GM12878 (cell line): ENCODE measurements around the gene LTN1. TPM values are rescaled to one million over a fixed set of nuclear protein-coding genes. Genes with fewer than 3 reads are reported as not detected.

Experiments used
- ATAC-seq: fragments of 200-7000 bp; cut with Tn5 transposase; 3 replicates; pipeline ENCODE4 v1.9.1; 2020; ENCODE audit warnings: mild to moderate bottlenecking, moderate library complexity
- BruUV-seq: library from RNA; stranded (reverse); fragments of 400-500 nt; replicated peaks from 2 replicates; lab custom pipeline; 2021; lab: Mats Ljungman, UMichigan
- CTCF ChIA-PET: fragments of 300-600 bp; sonication (Branson Sonifier 250); formaldehyde crosslinking; extraction: SDS; loops from one replicate; lab custom pipeline; 2021; ENCODE audit warnings: inconsistent platforms; lab: Yijun Ruan, JAX
- POLR2A ChIA-PET: fragments of 350-600 bp; formaldehyde crosslinking; extraction: SDS; loops from one replicate; lab custom pipeline; 2021; ENCODE audit warnings: inconsistent platforms; lab: Charles Lee
- RAD21 ChIA-PET: fragments of 300-600 bp; sonication (Branson Sonifier 250); formaldehyde crosslinking; loops from one replicate; lab custom pipeline; 2023; ENCODE audit warnings: antibody characterized with exemption; ENCODE audit not compliant: unreplicated experiment; lab: Charles Lee
- SMC1A ChIA-PET: fragments of 300-600 bp; sonication (Branson Sonifier 250); formaldehyde crosslinking; loops from one replicate; lab custom pipeline; 2023; ENCODE audit not compliant: unreplicated experiment, uncharacterized antibody; lab: Charles Lee
- DNase-seq: peaks from one replicate; pipeline ENCODE4 v3.0.0-alpha.2; 2011; ENCODE audit warnings: low read depth, low spot score
- FAIRE-seq: peaks from 3 replicates; lab custom pipeline; 2011; peaks lifted over from hg19 to GRCh38; lab: Jason Lieb, UNC
- H2AFZ ChIP-seq: 2 replicates; pipeline ENCODE4 v1.6.0; 2011; ENCODE audit warnings: low read depth, low read length, control low read depth; ENCODE audit not compliant: control insufficient read depth
- H3K27ac ChIP-seq: 2 replicates; pipeline ENCODE4 v1.5.1; 2011; ENCODE audit warnings: control low read depth; ENCODE audit not compliant: control insufficient read depth, insufficient read depth
- H3K27me3 ChIP-seq, 2 experiments: replicated peaks in 1 of 2; 2 replicates each; pipeline versions ENCODE4 v1.6.0 to v1.6.1; 2011; ENCODE audit warnings: low read length in 1 of 2; ENCODE audit not compliant: control insufficient read depth in 2 of 2, insufficient read depth in 2 of 2
- H3K36me3 ChIP-seq, 2 experiments: 2 replicates each; pipeline ENCODE4 v1.5.1; 2011; ENCODE audit warnings: low read length in 1 of 2; ENCODE audit not compliant: control insufficient read depth in 2 of 2, insufficient read depth in 2 of 2
- H3K4me1 ChIP-seq: 2 replicates; pipeline ENCODE4 v1.6.1; 2011; ENCODE audit warnings: mild to moderate bottlenecking, low read length, moderate library complexity, mixed read lengths; ENCODE audit not compliant: control insufficient read depth, insufficient read depth
- H3K4me2 ChIP-seq: 2 replicates; pipeline ENCODE4 v1.6.0; 2011; ENCODE audit warnings: control low read depth; ENCODE audit not compliant: control insufficient read depth, insufficient read depth
- H3K4me3 ChIP-seq: fragments of 200-600 bp; sonication (generic); 2 replicates; pipeline ENCODE4 v1.5.1; 2016
- H3K79me2 ChIP-seq: 2 replicates; pipeline ENCODE4 v1.6.0; 2011; ENCODE audit warnings: low read length; ENCODE audit not compliant: control insufficient read depth, insufficient read depth
- H3K9ac ChIP-seq: 2 replicates; pipeline ENCODE4 v1.8.0; 2011; ENCODE audit warnings: low read length, control low read depth, mixed read lengths; ENCODE audit not compliant: control insufficient read depth, insufficient read depth
- H3K9me3 ChIP-seq: replicated peaks from 3 replicates; pipeline ENCODE4 v1.5.1; 2011; ENCODE audit warnings: mild to moderate bottlenecking, low read length; ENCODE audit not compliant: control insufficient read depth, insufficient read depth
- H4K20me1 ChIP-seq: 2 replicates; pipeline ENCODE4 v1.6.0; 2011; ENCODE audit not compliant: control insufficient read depth, insufficient read depth
- NFIC ChIP-seq: IDR thresholded peaks from 2 replicates; pipeline ENCODE4 v1.6.1; 2012; ENCODE audit warnings: low read depth, mild to moderate bottlenecking, inconsistent platforms, low read length, moderate library complexity
- TCF3 ChIP-seq: IDR thresholded peaks from 2 replicates; pipeline ENCODE4 v1.6.1; 2012; ENCODE audit warnings: low read depth, mild to moderate bottlenecking, low read length, borderline replicate concordance; ENCODE audit not compliant: insufficient read depth
- WGBS: methylation state at CpG from one replicate; pipeline ENCODE4 v1.1.6; 2016; ENCODE audit warnings: low lambda C conversion rate; ENCODE audit not compliant: insufficient replicate concordance, insufficient coverage; ENCODE audit errors: missing lambda C conversion rate; 5-methylcytosine and 5-hydroxymethylcytosine counted together
- in situ Hi-C: fragments of 300-500 bp; cut with MboI; formaldehyde crosslinking; loops from 9 replicates; pipeline ENCODE4 v1.14.3; 2018; ENCODE audit warnings: mixed read lengths
- intact Hi-C: fragments of 100-400 bp; cut with micrococcal nuclease; formaldehyde crosslinking; loops from one replicate; pipeline ENCODE4 v1.14.2; 2022; ENCODE audit not compliant: unreplicated experiment
- polyA plus RNA-seq, 11 experiments: library from polyadenylated mRNA; depleted of rRNA in 4 of 11; unstranded in 6 of 11; stranded (reverse) in 5 of 11; fragments of >200 nt; fragmentation: Nextera tagmentation in 4 of 11; fragmentation: Illumina TruSeq in 1 of 11; extraction: Ambion mirVana in 4 of 11; extraction: Trizol in 1 of 11; gene quantifications; 1 replicate in 1 of 11; 2 replicates in 10 of 11; pipeline versions ENCODE4 v1.2.1 to v1.2.3, GENCODE V29; 2011 to 2016; ENCODE audit warnings: inconsistent platforms in 2 of 11, missing spikeins in 2 of 11, low read depth in 1 of 11
- total RNA-seq, 4 experiments: library from RNA; depleted of rRNA in 3 of 4; stranded (reverse); fragments of >200 nt in 3 of 4; fragmentation: Illumina TruSeq in 1 of 4; extraction: Trizol in 1 of 4; gene quantifications; 2 replicates each; pipeline versions ENCODE4 v1.2.1 to v1.2.3, GENCODE V29; 2013 to 2021
- TF ChIP-seq, protein P1 (sequence below): fragments of 450-650 bp; formaldehyde crosslinking; IDR thresholded peaks from 2 replicates; pipeline ENCODE4 v1.4.0; 2022; ENCODE audit warnings: mild to moderate bottlenecking, moderate library complexity

The LTN1 gene
- total and polyA plus RNA-seq, 10 of the 15 experiments (the other 5 are each of a cell fraction or from before 2014, with no cell fraction given) = 3.5 to 17.3 (median 12.3) TPM

DNA sequence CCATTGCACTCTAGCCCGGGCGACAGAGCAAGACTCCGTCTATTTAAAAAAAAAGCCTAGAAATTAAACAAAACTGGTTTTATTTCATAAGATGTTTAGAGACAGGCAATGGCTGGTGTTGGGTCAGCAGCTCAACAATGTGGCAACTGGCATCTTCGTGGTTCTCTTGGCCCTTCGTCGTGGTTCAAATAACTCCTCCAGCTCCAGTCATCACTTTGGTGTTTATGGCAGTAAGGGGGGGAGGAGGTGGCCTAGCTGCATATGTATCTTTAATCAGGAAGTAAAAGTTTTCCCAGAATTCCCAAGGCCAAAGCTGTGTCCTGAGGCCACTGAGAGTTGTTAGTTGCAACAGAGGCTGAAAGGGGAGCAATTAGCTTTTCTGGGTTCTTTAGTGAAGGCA is 13.0 kb upstream of the LTN1 start:
- Histone ChIP-seq H3K79me2 (peaks cover 8% of the 10 kb centered on the region), H3K36me3 (peaks cover 0 to 9% of the 10 kb centered on the region in 2 experiments; a peak in 1 of 4 replicates), H3K4me3 (no peak overlapping the region), H3K9ac (no peak overlapping the region), H3K4me1 (peaks cover 3% of the 10 kb centered on the region), H4K20me1 (no peaks in the 10 kb centered on the region)
- 97% methylated on average over 6 of the region's 6 CpGs for WGBS
- CTCF ChIA-PET = no interaction called here
- in situ Hi-C loops = no loop called here
- ATAC-seq (no peak), FAIRE-seq (no peak)
- TF ChIP-seq TCF3 = no peak
- TF ChIP-seq, protein P1, sequence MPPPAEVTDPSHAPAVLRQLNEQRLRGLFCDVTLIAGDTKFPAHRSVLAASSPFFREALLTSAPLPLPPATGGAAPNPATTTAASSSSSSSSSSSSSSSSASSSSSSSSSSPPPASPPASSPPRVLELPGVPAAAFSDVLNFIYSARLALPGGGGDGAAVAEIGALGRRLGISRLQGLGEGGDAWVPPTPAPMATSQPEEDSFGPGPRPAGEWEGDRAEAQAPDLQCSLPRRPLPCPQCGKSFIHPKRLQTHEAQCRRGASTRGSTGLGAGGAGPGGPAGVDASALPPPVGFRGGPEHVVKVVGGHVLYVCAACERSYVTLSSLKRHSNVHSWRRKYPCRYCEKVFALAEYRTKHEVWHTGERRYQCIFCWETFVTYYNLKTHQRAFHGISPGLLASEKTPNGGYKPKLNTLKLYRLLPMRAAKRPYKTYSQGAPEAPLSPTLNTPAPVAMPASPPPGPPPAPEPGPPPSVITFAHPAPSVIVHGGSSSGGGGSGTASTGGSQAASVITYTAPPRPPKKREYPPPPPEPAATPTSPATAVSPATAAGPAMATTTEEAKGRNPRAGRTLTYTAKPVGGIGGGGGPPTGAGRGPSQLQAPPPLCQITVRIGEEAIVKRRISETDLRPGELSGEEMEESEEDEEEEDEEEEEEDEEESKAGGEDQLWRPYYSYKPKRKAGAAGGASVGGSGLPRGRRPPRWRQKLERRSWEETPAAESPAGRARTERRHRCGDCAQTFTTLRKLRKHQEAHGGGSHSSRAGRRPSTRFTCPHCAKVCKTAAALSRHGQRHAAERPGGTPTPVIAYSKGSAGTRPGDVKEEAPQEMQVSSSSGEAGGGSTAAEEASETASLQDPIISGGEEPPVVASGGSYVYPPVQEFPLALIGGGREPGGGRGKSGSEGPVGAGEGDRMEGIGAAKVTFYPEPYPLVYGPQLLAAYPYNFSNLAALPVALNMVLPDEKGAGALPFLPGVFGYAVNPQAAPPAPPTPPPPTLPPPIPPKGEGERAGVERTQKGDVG = no peak
- TF ChIP-seq NFIC = no peak
- TF ChIP-seq, all 136 proteins: peak for 0
- RAD21 ChIA-PET = interaction anchor here (1.7 kb wide), 1 partner anchor 13 kb away, joined by 4 read pairs; the partner anchor contains the start of gene RWDD2B
- POLR2A ChIA-PET = interaction anchor here (0.5 to 1.3 kb wide), 2 partner anchors 13 to 57 kb away, joined by 3 to 8 read pairs; partner anchors contain the start of gene RWDD2B
- Histone ChIP-seq H3K27me3 (no peaks in the 10 kb centered on the region), H3K4me2 (no peak overlapping the region), H3K27ac (no peak overlapping the region), H3K9me3 (no peaks in the 10 kb centered on the region), H2AFZ (no peak overlapping the region)
- intact Hi-C loops = no loop called here
- no peak for DNase-seq
- SMC1A ChIA-PET = interaction anchor here (1.4 to 1.6 kb wide), 2 partner anchors 9 to 13 kb away, joined by 3 to 6 read pairs; partner anchors contain the start of gene RWDD2B
- no TSS peak for BruUV-seq
